ENCODE measurements around the gene ATF6B.

The ATF6B gene

GRCh38 chr6:32163559-32164258 lies 35.7 kb upstream of the ATF6B start:
- Histone ChIP-seq H3K4me2 (ENCODE audit: low read depth, low read length, poor library complexity, severe bottlenecking) (no peak overlapping the region), H3K4me3 (ENCODE audit: low read length, poor library complexity, severe bottlenecking) (no peak overlapping the region), H3K9me3 (ENCODE audit: insufficient read depth, low read depth, low read length) (no peaks in the 10 kb centered on the region), H3K27me3 (ENCODE audit: insufficient read depth, low read length, poor library complexity, severe bottlenecking) (no peaks in the 10 kb centered on the region), H4K20me1 (ENCODE audit: insufficient read depth, low read length, poor library complexity, severe bottlenecking) (no peaks in the 10 kb centered on the region), H3K9ac (ENCODE audit: low read depth, low read length, poor library complexity, severe bottlenecking) (no peak overlapping the region), H3F3A (ENCODE audit: low read depth) (no peaks in the 10 kb centered on the region), H3K79me2 (ENCODE audit: insufficient read depth, low read length) (no peaks in the 10 kb centered on the region), H2AFZ (ENCODE audit: low read length) (no peak overlapping the region), H3K36me3 (ENCODE audit: insufficient read depth, low read length) (peaks cover 14% of the 10 kb centered on the region; the same call in 1 of the 2 replicates), H3K9me2 (replicated peaks; ENCODE audit: low read depth, low read length) (no peaks in the 10 kb centered on the region), H3K4me1 (ENCODE audit: insufficient read depth, low read length, poor library complexity, severe bottlenecking) (no peaks in the 10 kb centered on the region)
- TF ChIP-seq EZH2phosphoT487 (IDR thresholded peaks at IDR 0.05; ENCODE audit: borderline replicate concordance) (no peak), CTCF (conservative IDR thresholded peaks at IDR 0.05; ENCODE audit: low read length) (no peak)

- Histone ChIP-seq H3K27me3 (ENCODE audit: insufficient read depth, low read length, poor library complexity, severe bottlenecking) (no peaks in the 10 kb centered on the region), H3K36me3 (ENCODE audit: insufficient read depth, low read length) (peaks cover 11% of the 10 kb centered on the region; the same call in 1 of the 2 replicates), H3K9ac (ENCODE audit: low read depth, low read length, poor library complexity, severe bottlenecking) (no peak overlapping the region), H3K4me2 (ENCODE audit: low read depth, low read length, poor library complexity, severe bottlenecking) (no peak overlapping the region), H4K20me1 (ENCODE audit: insufficient read depth, low read length, poor library complexity, severe bottlenecking) (no peaks in the 10 kb centered on the region), H3K79me2 (ENCODE audit: insufficient read depth, low read length) (peaks cover 17% of the 10 kb centered on the region), H2AFZ (ENCODE audit: low read length) (no peak overlapping the region), H3F3A (ENCODE audit: low read depth) (no peaks in the 10 kb centered on the region), H3K9me3 (ENCODE audit: insufficient read depth, low read depth, low read length) (no peaks in the 10 kb centered on the region), H3K9me2 (replicated peaks; ENCODE audit: low read depth, low read length) (no peaks in the 10 kb centered on the region), H3K4me1 (ENCODE audit: insufficient read depth, low read length, poor library complexity, severe bottlenecking) (peaks cover 19% of the 10 kb centered on the region), H3K4me3 (ENCODE audit: low read length, poor library complexity, severe bottlenecking) (no peak overlapping the region)
- TF ChIP-seq EZH2phosphoT487 (IDR thresholded peaks at IDR 0.05; ENCODE audit: borderline replicate concordance) = no peak
- TF ChIP-seq CTCF (conservative IDR thresholded peaks at IDR 0.05; ENCODE audit: low read length) = no peak
Observed at GRCh38 chr6:32158052-32158451, 30.0 kb upstream of the ATF6B start.

- Histone ChIP-seq H3K4me1 (ENCODE audit: insufficient read depth, low read length, poor library complexity, severe bottlenecking) (peaks cover 21% of the 10 kb centered on the region), H3K27me3 (ENCODE audit: insufficient read depth, low read length, poor library complexity, severe bottlenecking) (no peaks in the 10 kb centered on the region), H2AFZ (ENCODE audit: low read length) (no peak overlapping the region), H3K4me3 (ENCODE audit: low read length, poor library complexity, severe bottlenecking) (no peak overlapping the region), H3K9ac (ENCODE audit: low read depth, low read length, poor library complexity, severe bottlenecking) (no peak overlapping the region), H3K9me2 (replicated peaks; ENCODE audit: low read depth, low read length) (no peaks in the 10 kb centered on the region), H4K20me1 (ENCODE audit: insufficient read depth, low read length, poor library complexity, severe bottlenecking) (no peaks in the 10 kb centered on the region), H3F3A (ENCODE audit: low read depth) (no peaks in the 10 kb centered on the region), H3K9me3 (ENCODE audit: insufficient read depth, low read depth, low read length) (no peaks in the 10 kb centered on the region), H3K36me3 (ENCODE audit: insufficient read depth, low read length) (peaks cover 11% of the 10 kb centered on the region; the same call in 1 of the 2 replicates), H3K4me2 (ENCODE audit: low read depth, low read length, poor library complexity, severe bottlenecking) (no peak overlapping the region), H3K79me2 (ENCODE audit: insufficient read depth, low read length) (peaks cover 17% of the 10 kb centered on the region)
- TF ChIP-seq EZH2phosphoT487 (IDR thresholded peaks at IDR 0.05; ENCODE audit: borderline replicate concordance) (no peak), CTCF (conservative IDR thresholded peaks at IDR 0.05; ENCODE audit: low read length) (no peak)
Observed at GRCh38 chr6:32156891-32157290, 28.8 kb upstream of the ATF6B start.
